CD4-positive, alpha-beta memory T cell (primary cell): ENCODE data around the gene SPPL3. TPM values are rescaled to one million over a fixed set of nuclear protein-coding genes. Genes with fewer than 3 reads are reported as not detected.
A peak's percentile ranks its signal among the peaks of the same experiment; 100 is the strongest.
"Not testable (repeated sequence)": the region's sequence is repeated elsewhere in the genome, so short reads cannot be mapped to it uniquely, and the experiment has no call there.

ENCODE experiments used
- CTCF ChIA-PET: fragments of 350-600 bp; sonication (Branson Sonifier 250); formaldehyde crosslinking; loops from one replicate; lab custom pipeline; 2021; ENCODE audit warnings: inconsistent platforms; ENCODE audit not compliant: partially characterized antibody; lab: Charles Lee
- POLR2A ChIA-PET: fragments of 350-600 bp; sonication (Branson Sonifier 250); formaldehyde crosslinking; loops from one replicate; lab custom pipeline; 2021; ENCODE audit not compliant: partially characterized antibody; lab: Charles Lee
- DNase-seq, 5 donors: peaks; one replicate each; pipeline versions ENCODE4 v3.0.0 to v3.0.0-alpha.2; 2020 to 2022; ENCODE audit warnings: mixed read lengths in 1 of 5
- H3K27ac ChIP-seq: one replicate; pipeline ENCODE4 v1.7.0; 2013; ENCODE audit warnings: low read depth, low read length
- H3K27me3 ChIP-seq: 2 replicates; pipeline ENCODE4 v1.7.0; 2013; ENCODE audit warnings: mild to moderate bottlenecking, low read length, moderate library complexity; ENCODE audit not compliant: insufficient read depth
- H3K36me3 ChIP-seq: 2 replicates; pipeline ENCODE4 v1.7.0; 2013; ENCODE audit warnings: mild to moderate bottlenecking, low read length, moderate library complexity; ENCODE audit not compliant: insufficient read depth
- H3K4me1 ChIP-seq: 2 replicates; pipeline ENCODE4 v1.7.0; 2013; ENCODE audit warnings: mild to moderate bottlenecking, low read length, moderate library complexity; ENCODE audit not compliant: insufficient read depth
- H3K4me3 ChIP-seq, 2 donors: one replicate each; pipeline ENCODE4 v1.7.0; 2013; ENCODE audit warnings: low read length in 2 of 2, mild to moderate bottlenecking in 1 of 2
- H3K9me3 ChIP-seq, 2 donors: one replicate each; pipeline ENCODE4 v1.7.0; 2013; ENCODE audit warnings: low read length in 2 of 2, control low read depth in 1 of 2; ENCODE audit not compliant: control insufficient read depth in 1 of 2
- H3K27ac Mint-ChIP-seq, 7 donors: one replicate each; pipeline ENCODE4 v1.8.0; 2020 to 2021; ENCODE audit warnings: mixed read lengths in 7 of 7, mild to moderate bottlenecking in 6 of 7, inconsistent platforms in 3 of 7, moderate library complexity in 3 of 7
- H3K27me3 Mint-ChIP-seq, 2 donors: one replicate each; pipeline ENCODE4 v1.8.0; 2020 to 2021; ENCODE audit warnings: mixed read lengths in 2 of 2
- H3K36me3 Mint-ChIP-seq, 2 donors: one replicate each; pipeline ENCODE4 v1.8.0; 2020 to 2021; ENCODE audit warnings: mixed read lengths in 2 of 2, inconsistent platforms in 1 of 2, mild to moderate bottlenecking in 1 of 2
- H3K4me1 Mint-ChIP-seq, 4 donors: one replicate each; pipeline ENCODE4 v1.8.0; 2020 to 2021; ENCODE audit warnings: mixed read lengths in 4 of 4, mild to moderate bottlenecking in 1 of 4
- H3K4me3 Mint-ChIP-seq, 8 donors: one replicate each; pipeline ENCODE4 v1.8.0; 2020 to 2021; ENCODE audit warnings: mixed read lengths in 8 of 8, mild to moderate bottlenecking in 7 of 8, moderate library complexity in 6 of 8, inconsistent platforms in 3 of 8
- H3K9me3 Mint-ChIP-seq, 8 donors: one replicate each; pipeline ENCODE4 v1.8.0; 2020 to 2021; ENCODE audit warnings: mixed read lengths in 8 of 8, mild to moderate bottlenecking in 5 of 8, inconsistent platforms in 3 of 8, moderate library complexity in 1 of 8
- intact Hi-C: fragments of 100-400 bp; cut with micrococcal nuclease; formaldehyde crosslinking; loops from one replicate; pipeline ENCODE4 v1.15.1; 2023
- polyA plus RNA-seq, 2 donors: library from polyadenylated mRNA; unstranded; fragments of 300-500 nt; fragmentation: Illumina TruSeq; gene quantifications; one replicate each; pipeline ENCODE4 v1.2.3, GENCODE V29; 2021
- total RNA-seq, 2 experiments: library from RNA; stranded (reverse); gene quantifications; one replicate each; pipeline ENCODE4 v1.2.3, GENCODE V29; 2021

Gene SPPL3
- total and polyA plus RNA-seq, 4 experiments from 2014 or later, result 7.4 to 49.4 (median 44.8) TPM

GRCh38 chr12:120735181-120735580, 169.0 kb downstream of the SPPL3 start:
- H3K27ac ChIP-seq, result no peak overlapping the region
- no peaks in the 10 kb centered on the region for H3K27me3 ChIP-seq
- H3K27me3 Mint-ChIP-seq, result no peaks in the 10 kb centered on the region
- H3K27ac Mint-ChIP-seq, result no peak overlapping the region
- H3K4me1 Mint-ChIP-seq, result peaks cover 0 to 4% (median 1%) of the 10 kb centered on the region in 4 donors
- no peak for DNase-seq
- H3K4me3 Mint-ChIP-seq, result no peak overlapping the region
- POLR2A ChIA-PET, result no interaction called here
- H3K4me1 ChIP-seq, result no peaks in the 10 kb centered on the region
- no peaks in the 10 kb centered on the region for H3K9me3 ChIP-seq
- H3K9me3 Mint-ChIP-seq, result no peaks in the 10 kb centered on the region
- intact Hi-C loops, result no loop called here
- H3K36me3 ChIP-seq, result peaks cover 6% of the 10 kb centered on the region
- CTCF ChIA-PET, result no interaction called here
- no peak overlapping the region for H3K4me3 ChIP-seq
- H3K36me3 Mint-ChIP-seq, result peaks cover 11 to 19% of the 10 kb centered on the region in 2 donors

- no peak overlapping the region for H3K4me3 Mint-ChIP-seq
- no peak for DNase-seq
- H3K36me3 Mint-ChIP-seq, result peaks cover 18 to 26% of the 10 kb centered on the region in 2 donors
- no peaks in the 10 kb centered on the region for H3K27me3 Mint-ChIP-seq
- H3K9me3 Mint-ChIP-seq, result no peaks in the 10 kb centered on the region
- Histone ChIP-seq H3K4me1 (no peaks in the 10 kb centered on the region), H3K9me3 (no peaks in the 10 kb centered on the region), H3K4me3 (no peak overlapping the region), H3K27me3 (no peaks in the 10 kb centered on the region), H3K27ac (no peak overlapping the region), H3K36me3 (peaks cover 7% of the 10 kb centered on the region)
- H3K27ac Mint-ChIP-seq, result peak overlapping the region in 1 of 7 donors; percentile 49
- H3K4me1 Mint-ChIP-seq, result peaks cover 0 to 4% (median 1%) of the 10 kb centered on the region in 4 donors
- POLR2A ChIA-PET, result no interaction called here
- intact Hi-C loops, result no loop called here
- CTCF ChIA-PET, result no interaction called here
Measured at GRCh38 chr12:120734210-120734609, 169.9 kb downstream of the SPPL3 start.

GRCh38 chr12:120733574-120733973, 170.6 kb downstream of the SPPL3 start:
- no peaks in the 10 kb centered on the region for H3K9me3 Mint-ChIP-seq
- peaks cover 0 to 4% (median 1%) of the 10 kb centered on the region in 4 donors for H3K4me1 Mint-ChIP-seq

GRCh38 chr12:120732198-120732597, 172.0 kb downstream of the SPPL3 start:
- not testable (repeated sequence) for H3K9me3 Mint-ChIP-seq

More at GRCh38 chr12:120733574-120733973, 170.6 kb downstream of the SPPL3 start:
- Histone ChIP-seq H3K4me1 (no peaks in the 10 kb centered on the region), H3K27ac (no peak overlapping the region), H3K27me3 (no peaks in the 10 kb centered on the region), H3K36me3 (peaks cover 7% of the 10 kb centered on the region), H3K4me3 (no peak overlapping the region), H3K9me3 (no peaks in the 10 kb centered on the region)
- no peaks in the 10 kb centered on the region for H3K27me3 Mint-ChIP-seq
- no peak overlapping the region for H3K4me3 Mint-ChIP-seq
- H3K36me3 Mint-ChIP-seq, result peaks cover 18 to 28% of the 10 kb centered on the region in 2 donors
- H3K27ac Mint-ChIP-seq, result no peak overlapping the region
- intact Hi-C loops, result no loop called here
- DNase-seq, result no peak
- POLR2A ChIA-PET, result no interaction called here
- CTCF ChIA-PET, result no interaction called here

GRCh38 chr12:120726961-120727360, 177.2 kb downstream of the SPPL3 start:
- Mint-ChIP-seq H3K4me3 (peak overlapping the region in 5 of 8 donors; percentile 15 to 95 (median 91)), H3K36me3 (peaks cover 25 to 39% of the 10 kb centered on the region in 2 donors), H3K27ac (peak overlapping the region in 1 of 7 donors; percentile 93), H3K27me3 (no peaks in the 10 kb centered on the region), H3K4me1 (peaks cover 13 to 30% (median 20%) of the 10 kb centered on the region in 4 donors), H3K9me3 (no peaks in the 10 kb centered on the region)
- Histone ChIP-seq H3K36me3 (peaks cover 7% of the 10 kb centered on the region), H3K4me1 (peaks cover 16% of the 10 kb centered on the region), H3K9me3 (no peaks in the 10 kb centered on the region), H3K27ac (no peak overlapping the region), H3K4me3 (no peak overlapping the region), H3K27me3 (no peaks in the 10 kb centered on the region)
- POLR2A ChIA-PET, result no interaction called here
- DNase-seq, result no peak
- intact Hi-C loops, result no loop called here
- CTCF ChIA-PET, result no interaction called here

More at GRCh38 chr12:120732198-120732597, 172.0 kb downstream of the SPPL3 start:
- H3K27ac ChIP-seq, H3K27me3 Mint-ChIP-seq, H3K4me3 Mint-ChIP-seq, DNase-seq, H3K4me3 ChIP-seq, intact Hi-C loops, H3K4me1 Mint-ChIP-seq, POLR2A ChIA-PET, H3K27me3 ChIP-seq, H3K9me3 ChIP-seq, H3K4me1 ChIP-seq, H3K36me3 ChIP-seq, H3K27ac Mint-ChIP-seq: not testable (repeated sequence)
- CTCF ChIA-PET, result interaction anchor here (2.6 kb wide), 1 partner anchor 84 kb away, joined by 7 read pairs; no protein-coding TSS in a partner anchor
- peaks cover 21 to 28% of the 10 kb centered on the region in 2 donors for H3K36me3 Mint-ChIP-seq

- Mint-ChIP-seq H3K27me3 (no peaks in the 10 kb centered on the region), H3K27ac (peak overlapping the region; percentile 58 to 94 (median 89)), H3K4me3 (peak overlapping the region; percentile 90 to 95 (median 91)), H3K36me3 (peaks cover 25 to 42% of the 10 kb centered on the region in 2 donors), H3K9me3 (no peaks in the 10 kb centered on the region), H3K4me1 (peaks cover 13 to 30% (median 20%) of the 10 kb centered on the region in 4 donors)
- intact Hi-C loops, result no loop called here
- ChIA-PET POLR2A (no interaction called here), CTCF (no interaction called here)
- no peaks in the 10 kb centered on the region for H3K9me3 ChIP-seq
- DNase-seq, result no peak
- peak overlapping the region; percentile 56 for H3K27ac ChIP-seq
- H3K4me3 ChIP-seq, result peak overlapping the region; percentile 20 to 71
- H3K4me1 ChIP-seq, result peaks cover 16% of the 10 kb centered on the region
- no peaks in the 10 kb centered on the region for H3K27me3 ChIP-seq
- H3K36me3 ChIP-seq, result peaks cover 8% of the 10 kb centered on the region
Measured at GRCh38 chr12:120726510-120726793, 177.7 kb downstream of the SPPL3 start.

GRCh38 chr12:120725659-120726509, 178.3 kb downstream of the SPPL3 start, which contains the start of gene ACADS:
Gene ACADS, plus strand, starts transcription at chr12:120725826. Its CDS starts 60 bp downstream, at chr12:120725886.
- peak within 1 kb of the TSS; percentile 20 to 71 for H3K4me3 ChIP-seq
- POLR2A ChIA-PET, result interaction anchor here (1.0 to 1.5 kb wide), 2 partner anchors 15 to 673 kb away, joined by 3 to 5 read pairs; no protein-coding TSS in a partner anchor
- H3K36me3 ChIP-seq, result peaks cover 14% of the 10 kb centered on the region
- H3K9me3 ChIP-seq, result no peaks in the 10 kb centered on the region
- H3K4me1 Mint-ChIP-seq, result peaks cover 13 to 30% (median 20%) of the 10 kb centered on the region in 4 donors
- H3K27ac Mint-ChIP-seq, result peak within 1 kb of the TSS; percentile 72 to 94 (median 90)
- peaks cover 16% of the 10 kb centered on the region for H3K4me1 ChIP-seq
- H3K9me3 Mint-ChIP-seq, result no peaks in the 10 kb centered on the region
- CTCF ChIA-PET, result interaction anchor here (0.8 to 1.5 kb wide), 6 partner anchors 11 to 79 kb away, joined by 3 to 9 read pairs (median 4); no protein-coding TSS in a partner anchor
- H3K27me3 Mint-ChIP-seq, result no peaks in the 10 kb centered on the region
- H3K4me3 Mint-ChIP-seq, result peak within 1 kb of the TSS; percentile 90 to 95 (median 91)
- no peaks in the 10 kb centered on the region for H3K27me3 ChIP-seq
- intact Hi-C loops, result loop anchor here (1.0 kb wide), 3 partner anchors 16 to 145 kb away; partner anchors contain the start of genes POP5 and UNC119B
- peaks cover 30 to 45% of the 10 kb centered on the region in 2 donors for H3K36me3 Mint-ChIP-seq
- DNase-seq, result peak; percentile 84 to 87 (median 86)
- H3K27ac ChIP-seq, result peak within 1 kb of the TSS; percentile 56
